Rectal smooth muscle tissue (tissue), 1 donor: ENCODE data around the gene FAM181B.

Source experiments
- H3K27ac ChIP-seq: one replicate; pipeline ENCODE4 v1.7.0; 2013; ENCODE audit warnings: low read depth, low read length, inconsistent platforms
- H3K27me3 ChIP-seq: one replicate; pipeline ENCODE4 v1.7.0; 2013; ENCODE audit warnings: low read length; ENCODE audit not compliant: control insufficient read depth, insufficient read depth
- H3K36me3 ChIP-seq: one replicate; pipeline ENCODE4 v1.7.0; 2013; ENCODE audit warnings: low read length; ENCODE audit not compliant: control insufficient read depth, insufficient read depth
- H3K4me1 ChIP-seq: one replicate; pipeline ENCODE4 v1.7.0; 2013; ENCODE audit warnings: low read length; ENCODE audit not compliant: control insufficient read depth, insufficient read depth
- H3K4me3 ChIP-seq: one replicate; pipeline ENCODE4 v1.7.0; 2013; ENCODE audit warnings: low read length
- H3K9ac ChIP-seq: one replicate; pipeline ENCODE4 v1.7.0; 2013; ENCODE audit warnings: low read length

FAM181B gene

GRCh38 chr11:82730286-82730685 is 3.4 kb downstream of the FAM181B start:
- H3K27me3 ChIP-seq = peaks cover 13% of the 10 kb centered on the region
- no peak overlapping the region for H3K9ac ChIP-seq
- no peak overlapping the region for H3K4me3 ChIP-seq

GRCh38 chr11:82724026-82724425 is 9.6 kb downstream of the FAM181B start:
- H3K36me3 ChIP-seq = no peaks in the 10 kb centered on the region
- no peak overlapping the region for H3K4me3 ChIP-seq
- H3K9ac ChIP-seq = no peak overlapping the region
- no peak overlapping the region for H3K27ac ChIP-seq
- no peaks in the 10 kb centered on the region for H3K4me1 ChIP-seq
- no peaks in the 10 kb centered on the region for H3K27me3 ChIP-seq

More at GRCh38 chr11:82730286-82730685, 3.4 kb downstream of the FAM181B start:
- H3K36me3 ChIP-seq = no peaks in the 10 kb centered on the region
- H3K27ac ChIP-seq = no peak overlapping the region
- H3K4me1 ChIP-seq = no peaks in the 10 kb centered on the region

- H3K4me3 ChIP-seq = no peak overlapping the region
- no peaks in the 10 kb centered on the region for H3K4me1 ChIP-seq
- no peak overlapping the region for H3K9ac ChIP-seq
- H3K36me3 ChIP-seq = no peaks in the 10 kb centered on the region
- no peak overlapping the region for H3K27ac ChIP-seq
- H3K27me3 ChIP-seq = no peaks in the 10 kb centered on the region
Measured at GRCh38 chr11:82722231-82722630, 11.4 kb downstream of the FAM181B start.

GRCh38 chr11:82720267-82721065 is 13.2 kb downstream of the FAM181B start:
- H3K4me1 ChIP-seq = no peaks in the 10 kb centered on the region
- no peaks in the 10 kb centered on the region for H3K27me3 ChIP-seq
- no peaks in the 10 kb centered on the region for H3K36me3 ChIP-seq
- H3K27ac ChIP-seq = no peak overlapping the region
- no peak overlapping the region for H3K9ac ChIP-seq
- no peak overlapping the region for H3K4me3 ChIP-seq

GRCh38 chr11:82719361-82720105 is 14.1 kb downstream of the FAM181B start:
- H3K4me1 ChIP-seq = no peaks in the 10 kb centered on the region
- no peak overlapping the region for H3K4me3 ChIP-seq
- no peaks in the 10 kb centered on the region for H3K36me3 ChIP-seq
- H3K27me3 ChIP-seq = no peaks in the 10 kb centered on the region
- H3K9ac ChIP-seq = no peak overlapping the region
- no peak overlapping the region for H3K27ac ChIP-seq

- Histone ChIP-seq H3K36me3 (no peaks in the 10 kb centered on the region), H3K27me3 (no peaks in the 10 kb centered on the region), H3K9ac (no peak overlapping the region), H3K4me3 (no peak overlapping the region), H3K27ac (no peak overlapping the region), H3K4me1 (no peaks in the 10 kb centered on the region)
Measured at GRCh38 chr11:82718821-82719220, 14.8 kb downstream of the FAM181B start.

GRCh38 chr11:82718307-82718706 is 15.4 kb downstream of the FAM181B start:
- Histone ChIP-seq H3K36me3 (no peaks in the 10 kb centered on the region), H3K4me1 (no peaks in the 10 kb centered on the region), H3K9ac (no peak overlapping the region), H3K27me3 (no peaks in the 10 kb centered on the region), H3K27ac (no peak overlapping the region), H3K4me3 (no peak overlapping the region)

GRCh38 chr11:82714346-82715174 is 19.1 kb downstream of the FAM181B start:
- H3K4me1 ChIP-seq = no peaks in the 10 kb centered on the region
- no peak overlapping the region for H3K27ac ChIP-seq
- no peak overlapping the region for H3K9ac ChIP-seq
- no peaks in the 10 kb centered on the region for H3K27me3 ChIP-seq
- H3K36me3 ChIP-seq = no peaks in the 10 kb centered on the region
- no peak overlapping the region for H3K4me3 ChIP-seq

- H3K4me1 ChIP-seq = no peaks in the 10 kb centered on the region
- H3K27me3 ChIP-seq = no peaks in the 10 kb centered on the region
- H3K36me3 ChIP-seq = no peaks in the 10 kb centered on the region
- no peak overlapping the region for H3K4me3 ChIP-seq
- no peak overlapping the region for H3K27ac ChIP-seq
- no peak overlapping the region for H3K9ac ChIP-seq
Measured at GRCh38 chr11:82711648-82712047, 22.0 kb downstream of the FAM181B start.

GRCh38 chr11:82703796-82704195 is 29.9 kb downstream of the FAM181B start:
- Histone ChIP-seq H3K4me3 (no peak overlapping the region), H3K9ac (no peak overlapping the region), H3K4me1 (no peaks in the 10 kb centered on the region), H3K36me3 (no peaks in the 10 kb centered on the region), H3K27me3 (no peaks in the 10 kb centered on the region), H3K27ac (no peak overlapping the region)

GRCh38 chr11:82703226-82703625 is 30.4 kb downstream of the FAM181B start:
- no peaks in the 10 kb centered on the region for H3K27me3 ChIP-seq
- no peak overlapping the region for H3K27ac ChIP-seq
- no peak overlapping the region for H3K4me3 ChIP-seq
- H3K9ac ChIP-seq = no peak overlapping the region
- H3K4me1 ChIP-seq = no peaks in the 10 kb centered on the region
- H3K36me3 ChIP-seq = no peaks in the 10 kb centered on the region

GRCh38 chr11:82701847-82702520 is 31.7 kb downstream of the FAM181B start:
- no peaks in the 10 kb centered on the region for H3K27me3 ChIP-seq
- no peak overlapping the region for H3K4me3 ChIP-seq
- H3K4me1 ChIP-seq = no peaks in the 10 kb centered on the region
- no peak overlapping the region for H3K9ac ChIP-seq
- H3K36me3 ChIP-seq = no peaks in the 10 kb centered on the region
- H3K27ac ChIP-seq = no peak overlapping the region
